ENCODE results near the gene MYO1C. TPM values are rescaled to one million over a fixed set of nuclear protein-coding genes. Genes with fewer than 3 reads are reported as not detected.

The MYO1C gene
- total and polyA plus RNA-seq, 9 of the 15 experiments (the other 6 are each of a cell fraction or from before 2014, with no cell fraction given): 0.46 to 32.5 (median 11.6) TPM

- TF ChIP-seq HES1 (IDR thresholded peaks at IDR 0.05; ENCODE audit: low read depth): no peak
- TF ChIP-seq CBX3 (IDR thresholded peaks at IDR 0.05; ENCODE audit: borderline replicate concordance in 1 of 2, low read length in 2 of 2): no peak
- TF ChIP-seq VEZF1 (CRISPR knock-in tag; IDR thresholded peaks at IDR 0.05): peak; percentile 78
- TF ChIP-seq PTBP1 (IDR thresholded peaks at IDR 0.05; ENCODE audit: low read depth, low read length): no peak
- TF ChIP-seq NR2C1 (IDR thresholded peaks at IDR 0.05): no peak
- TF ChIP-seq NR2C1 (tag; IDR thresholded peaks at IDR 0.05): 0 out of 2 replicates have a peak, but pooled peaks have one; percentile 18
- TF ChIP-seq FOXA3 (CRISPR knock-in tag; conservative IDR thresholded peaks at IDR 0.05 in 1 of 2, IDR thresholded peaks at IDR 0.05 in 1 of 2): 0 out of 4 replicates have a peak, but pooled peaks of 1 of the 2 experiments have one; percentile 15
- peak; percentile 61 for TF ChIP-seq CREM (IDR thresholded peaks at IDR 0.05; ENCODE audit: low read depth)
- no peak for TF ChIP-seq EHMT2 (IDR thresholded peaks at IDR 0.05)
- no peak for TF ChIP-seq HBP1 (CRISPR knock-in tag; IDR thresholded peaks at IDR 0.05)
- peak; percentile 48; the same call in 1 of the 2 replicates for TF ChIP-seq GABPA (tag; conservative IDR thresholded peaks at IDR 0.05; ENCODE audit: low read depth)
- TF ChIP-seq TCF7 (IDR thresholded peaks at IDR 0.05; ENCODE audit: borderline replicate concordance): no peak
- TF ChIP-seq ZNF639 (CRISPR knock-in tag; conservative IDR thresholded peaks at IDR 0.05 in 1 of 2, IDR thresholded peaks at IDR 0.05 in 1 of 2): no peak
- 0 out of 2 replicates have a peak, but pooled peaks have one; percentile 38 for TF ChIP-seq SMAD4 (CRISPR knock-in tag; conservative IDR thresholded peaks at IDR 0.05)
- no peak for TF ChIP-seq PREB (CRISPR knock-in tag; IDR thresholded peaks at IDR 0.05)
- no peak for TF ChIP-seq THAP12 (CRISPR knock-in tag; IDR thresholded peaks at IDR 0.05)
- TF ChIP-seq TAL1 (IDR thresholded peaks at IDR 0.05): peak; percentile 25; the same call in 1 of the 2 replicates
These were observed 4.3 kb downstream of the MYO1C start (continued) for GRCh38 chr17:1487939-1488825.
